ENCODE results near the gene RAB11FIP3. TPM values are rescaled to one million over a fixed set of nuclear protein-coding genes. Genes with fewer than 3 reads are reported as not detected.
"Not testable (repeated sequence)": the region's sequence is repeated elsewhere in the genome, so short reads cannot be mapped to it uniquely, and the experiment has no call there.

Gene RAB11FIP3
- total RNA-seq, 1 donor from 2014 or later = 56.0 TPM

- intact Hi-C loops (cut with DNase I); ATAC-seq; DNase-seq (ENCODE audit: low spot score): not testable (repeated sequence)
Observed at GRCh38 chr16:387761-388666, 37.4 kb upstream of the RAB11FIP3 start.

DNA sequence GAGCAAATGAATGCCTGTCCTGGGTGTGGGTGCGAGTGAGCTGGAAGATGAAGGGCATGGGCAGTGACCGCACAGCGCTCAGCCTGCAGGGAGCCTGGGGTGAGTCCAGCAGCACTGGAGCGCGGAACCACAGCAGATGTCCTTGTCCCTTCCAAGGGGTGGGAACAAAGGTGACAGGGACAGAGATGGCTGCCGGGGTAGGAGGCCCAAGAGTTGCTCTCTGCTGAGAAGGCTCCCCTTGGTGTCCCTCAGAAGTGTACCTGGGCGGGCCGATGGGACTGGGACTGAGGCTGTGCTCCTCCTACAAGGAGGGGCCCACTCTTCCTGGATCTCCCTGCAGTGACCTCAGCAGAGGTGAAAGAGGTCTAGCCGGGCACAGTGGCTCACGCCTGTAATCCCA, 36.1 kb upstream of the RAB11FIP3 start:
- ATAC-seq = no peak
- DNase-seq (ENCODE audit: low spot score) = no peak
- intact Hi-C loops (cut with DNase I) = no loop called here

GRCh38 chr16:391885-392335, 33.5 kb upstream of the RAB11FIP3 start:
- intact Hi-C loops (cut with DNase I) = no loop called here
- DNase-seq (ENCODE audit: low spot score) (no peak), ATAC-seq (peak; percentile 33)

GRCh38 chr16:392450-393030, 32.9 kb upstream of the RAB11FIP3 start:
- no peak for ATAC-seq
- intact Hi-C loops (cut with DNase I) = no loop called here
- DNase-seq (ENCODE audit: low spot score) = no peak

- intact Hi-C loops (cut with DNase I) = no loop called here
- ATAC-seq (no peak), DNase-seq (ENCODE audit: low spot score) (no peak)
Observed at GRCh38 chr16:396199-396598, 29.2 kb upstream of the RAB11FIP3 start.

- ATAC-seq = peak; percentile 20
- DNase-seq (ENCODE audit: low spot score) = no peak
- intact Hi-C loops (cut with DNase I) = no loop called here
Observed at GRCh38 chr16:396605-397004, 28.8 kb upstream of the RAB11FIP3 start.

DNA sequence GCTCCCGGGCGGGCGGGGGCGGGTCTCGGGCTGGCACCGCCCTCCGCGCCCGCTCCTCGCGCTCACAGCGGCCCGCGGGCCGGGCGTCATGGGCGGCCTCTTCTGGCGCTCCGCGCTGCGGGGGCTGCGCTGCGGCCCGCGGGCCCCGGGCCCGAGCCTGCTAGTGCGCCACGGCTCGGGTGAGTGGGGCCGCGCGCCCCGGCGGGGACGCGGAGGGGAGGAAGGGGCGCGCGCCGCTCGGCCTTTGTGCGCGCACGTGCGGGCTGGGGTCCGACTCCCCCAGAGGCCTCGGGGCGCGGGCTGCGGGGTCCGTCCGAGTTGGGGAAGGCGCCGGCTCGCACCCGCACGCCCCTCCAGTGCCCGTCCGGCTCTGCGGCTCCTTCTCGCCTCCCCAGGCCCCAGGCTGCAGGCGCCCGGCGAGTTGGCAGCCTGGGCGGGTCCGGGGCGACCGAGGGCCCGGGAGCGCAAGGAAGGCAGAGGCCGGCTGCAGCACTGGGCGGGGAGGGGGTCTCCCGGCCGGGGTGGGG, 28.3 kb upstream of the RAB11FIP3 start, which contains the start of gene NME4:
TSS of gene NME4 (plus strand) at position 65 of the 527 bp plus-strand sequence. CDS start at position 89, 24 bp downstream.
- ATAC-seq (no peak), DNase-seq (ENCODE audit: low spot score) (no peak)
- intact Hi-C loops (cut with DNase I) = no loop called here

DNA sequence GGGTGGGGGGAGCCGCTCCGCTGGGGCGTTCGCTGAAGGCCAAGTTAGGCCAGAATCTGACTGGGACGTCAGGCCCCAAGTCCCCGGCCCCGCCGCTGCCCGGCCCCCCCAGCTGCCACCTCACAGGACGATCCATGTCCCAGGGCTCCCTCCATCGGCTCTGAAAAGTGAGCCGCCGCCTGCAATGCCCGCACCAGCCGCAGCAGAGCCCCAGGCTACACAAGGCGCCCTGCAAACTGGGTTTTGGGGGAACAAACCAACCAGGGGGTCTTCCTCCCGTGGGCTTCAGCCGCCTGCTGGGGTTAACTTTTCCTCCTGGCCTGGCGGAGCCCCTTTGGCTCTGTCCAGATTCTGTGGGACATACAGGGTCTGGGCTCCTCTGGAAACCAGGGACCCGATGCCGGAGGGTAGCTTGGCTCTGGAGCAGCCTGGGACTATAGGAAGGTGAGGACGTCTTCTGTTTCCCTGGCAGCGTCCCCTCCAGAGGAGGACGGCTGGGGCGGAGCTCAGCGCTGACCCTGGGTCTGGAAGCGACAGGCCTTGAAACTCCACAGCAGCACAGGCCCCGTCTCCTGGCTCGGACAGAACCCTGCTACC, 27.6 kb upstream of the RAB11FIP3 start:
- DNase-seq (ENCODE audit: low spot score) (peak; percentile 87), ATAC-seq (peak; percentile 56)
- intact Hi-C loops (cut with DNase I) = no loop called here

GRCh38 chr16:398561-399339, 26.7 kb upstream of the RAB11FIP3 start:
- intact Hi-C loops (cut with DNase I) = no loop called here
- DNase-seq (ENCODE audit: low spot score) (no peak), ATAC-seq (no peak)

DNA sequence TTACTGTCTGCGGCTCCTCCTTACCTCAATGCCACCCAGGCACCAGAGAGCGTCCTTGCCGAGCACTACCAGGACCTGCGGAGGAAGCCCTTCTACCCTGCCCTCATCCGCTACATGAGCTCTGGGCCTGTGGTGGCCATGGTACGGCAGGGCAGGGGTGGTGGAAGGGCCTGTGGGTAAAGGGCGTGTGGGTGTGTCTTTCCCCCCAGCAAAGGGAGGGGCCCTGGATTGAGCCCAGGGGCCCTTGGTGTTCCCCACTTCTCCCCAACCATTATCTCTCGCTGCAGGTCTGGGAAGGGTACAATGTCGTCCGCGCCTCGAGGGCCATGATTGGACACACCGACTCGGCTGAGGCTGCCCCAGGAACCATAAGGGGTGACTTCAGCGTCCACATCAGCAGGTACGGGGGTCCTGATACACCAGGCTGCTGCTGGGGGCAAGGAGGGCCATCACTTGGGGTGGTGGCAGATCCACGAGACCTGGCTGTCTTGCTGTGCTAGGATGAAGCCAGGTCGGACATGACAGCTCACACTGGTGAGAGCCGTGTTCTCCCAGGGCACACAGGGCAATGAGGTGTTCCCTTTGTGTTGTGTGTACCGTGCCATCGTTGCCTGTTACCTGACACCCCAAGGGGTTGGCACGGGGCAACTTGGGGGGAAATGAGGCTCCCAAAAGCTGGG, 26.0 kb upstream of the RAB11FIP3 start:
- intact Hi-C loops (cut with DNase I) = no loop called here
- DNase-seq (ENCODE audit: low spot score) (no peak), ATAC-seq (no peak)

- DNase-seq (ENCODE audit: low spot score) (no peak), ATAC-seq (no peak)
- intact Hi-C loops (cut with DNase I) = no loop called here
Observed at GRCh38 chr16:400061-400591, 25.3 kb upstream of the RAB11FIP3 start.

- DNase-seq (ENCODE audit: low spot score) = peak; percentile 99
- ATAC-seq = peak; percentile 91
- intact Hi-C loops (cut with DNase I) = no loop called here
Observed at GRCh38 chr16:401468-402348, 23.7 kb upstream of the RAB11FIP3 start, which contains the start of gene DECR2. DECR2 (plus strand) TSS chr16:401885; CDS start chr16:401964, 79 bp downstream.

DNA sequence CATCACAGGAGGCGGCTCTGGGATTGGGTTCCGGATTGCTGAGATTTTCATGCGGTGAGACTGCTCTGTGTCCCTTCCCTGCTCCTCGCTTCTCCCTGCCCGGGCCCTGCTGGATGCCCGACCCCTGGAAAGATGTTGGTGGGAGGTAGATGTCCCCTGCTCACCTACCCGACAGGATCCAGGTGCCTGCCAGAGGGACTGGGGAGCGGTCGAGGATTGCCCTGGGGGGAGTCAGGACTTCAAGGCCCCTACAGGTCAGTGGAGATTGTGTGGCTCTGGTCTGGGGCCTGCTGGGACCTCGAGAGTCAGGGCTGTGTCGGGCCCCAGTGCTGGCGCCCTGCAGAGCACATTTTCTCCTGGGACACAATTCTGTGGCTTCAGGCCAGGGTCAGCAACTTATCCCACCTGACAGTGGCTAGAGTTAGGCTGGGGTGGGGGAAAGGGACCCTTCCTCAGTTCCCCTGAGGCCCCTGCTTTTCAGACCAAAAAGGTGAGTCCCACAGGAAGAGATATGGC, 20.4 kb upstream of the RAB11FIP3 start:
- intact Hi-C loops (cut with DNase I) = no loop called here
- ATAC-seq (no peak), DNase-seq (ENCODE audit: low spot score) (no peak)

- ATAC-seq = no peak
- intact Hi-C loops (cut with DNase I) = no loop called here
Observed at GRCh38 chr16:405548-406506, 19.6 kb upstream of the RAB11FIP3 start.

GRCh38 chr16:407253-407652, 18.2 kb upstream of the RAB11FIP3 start:
- DNase-seq (ENCODE audit: low spot score) = no peak
- intact Hi-C loops (cut with DNase I) = no loop called here
- no peak for ATAC-seq

More at GRCh38 chr16:405548-406506, 19.6 kb upstream of the RAB11FIP3 start:
- DNase-seq (ENCODE audit: low spot score) = no peak
